ENCODE results near the gene GNAS-AS1.

DNA sequence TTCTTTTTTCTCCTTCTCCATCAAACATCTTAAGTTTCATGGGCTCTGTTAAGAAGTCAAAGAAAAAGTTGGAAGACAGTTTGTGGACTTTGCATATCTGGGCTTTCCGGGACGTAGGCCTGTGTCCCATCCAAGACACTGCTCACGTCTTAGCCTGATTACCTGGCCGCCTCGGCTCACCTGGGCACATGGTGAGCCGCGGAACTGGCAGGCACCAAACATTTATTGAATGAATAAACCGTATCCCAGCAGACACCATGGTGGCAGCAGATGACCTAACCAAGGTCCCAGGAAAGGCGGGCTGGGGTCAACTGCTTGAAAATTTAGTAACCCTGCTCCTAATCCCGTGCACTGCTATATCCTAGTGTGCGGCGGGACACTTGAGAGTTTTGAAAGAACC is 37.4 kb upstream of the GNAS-AS1 start:
- TF ChIP-seq GATA2 (IDR thresholded peaks at IDR 0.05; ENCODE audit: low read depth, low read length) (no peak), GATA3 (IDR thresholded peaks at IDR 0.05; ENCODE audit: low read depth, low read length) (no peak)
